GM18511 (cell line): ENCODE data around the gene AGRP.
"Not testable (repeated sequence)": the region's sequence is repeated elsewhere in the genome, so short reads cannot be mapped to it uniquely, and the experiment has no call there.

Experiments
- ATAC-seq: cut with Tn5 transposase; IDR thresholded peaks from one replicate; pipeline ENCODE4 v1.9.1; 2021; ENCODE audit warnings: mild to moderate bottlenecking, moderate library complexity; ENCODE audit not compliant: unreplicated experiment

AGRP gene

DNA sequence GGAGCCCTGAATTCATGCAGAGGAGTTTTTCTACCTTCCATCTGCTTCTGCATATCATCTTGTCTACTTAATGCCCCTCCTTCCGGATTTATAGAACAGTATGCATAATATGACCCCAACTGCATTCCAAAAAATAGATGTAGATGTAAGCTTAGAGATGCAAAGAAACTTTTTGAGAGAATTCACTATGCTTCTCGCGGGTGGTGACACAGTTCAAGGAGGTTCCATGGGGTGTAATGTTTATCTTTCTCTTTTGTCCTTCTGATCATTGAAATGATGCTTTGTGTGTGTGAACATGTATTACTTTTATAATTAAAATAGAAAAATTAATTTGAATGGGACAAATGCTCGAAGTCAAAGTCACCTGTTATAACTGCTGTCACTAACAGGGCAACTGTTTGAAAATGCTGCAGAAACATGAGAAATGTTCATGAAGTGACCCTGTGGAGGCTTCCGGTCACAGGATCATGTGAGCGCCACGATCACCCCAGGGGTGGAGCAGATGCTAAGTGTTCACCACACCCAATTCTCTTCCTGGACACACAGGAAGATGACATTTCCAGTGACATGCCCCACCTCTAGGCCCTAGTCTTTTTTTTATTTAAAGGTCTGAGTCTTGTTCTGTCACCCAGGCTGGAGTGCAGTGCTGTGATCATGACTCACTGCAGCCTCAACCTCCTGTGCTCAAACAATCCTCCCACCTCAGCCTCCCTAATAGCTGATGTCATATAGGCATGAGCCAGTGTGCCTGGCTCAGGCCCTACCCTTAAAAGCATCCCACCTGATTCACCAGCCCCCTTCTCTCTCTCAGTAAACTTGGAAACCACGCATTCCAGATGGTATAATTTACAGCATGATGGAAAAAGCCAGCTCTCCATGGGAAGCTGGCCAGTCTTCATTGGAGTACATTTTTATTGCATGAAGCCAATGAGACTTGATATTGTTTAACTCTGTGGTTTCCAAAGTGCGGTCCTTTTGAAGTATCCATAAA is 21.0 kb upstream of the AGRP start:
- ATAC-seq: no peak

DNA sequence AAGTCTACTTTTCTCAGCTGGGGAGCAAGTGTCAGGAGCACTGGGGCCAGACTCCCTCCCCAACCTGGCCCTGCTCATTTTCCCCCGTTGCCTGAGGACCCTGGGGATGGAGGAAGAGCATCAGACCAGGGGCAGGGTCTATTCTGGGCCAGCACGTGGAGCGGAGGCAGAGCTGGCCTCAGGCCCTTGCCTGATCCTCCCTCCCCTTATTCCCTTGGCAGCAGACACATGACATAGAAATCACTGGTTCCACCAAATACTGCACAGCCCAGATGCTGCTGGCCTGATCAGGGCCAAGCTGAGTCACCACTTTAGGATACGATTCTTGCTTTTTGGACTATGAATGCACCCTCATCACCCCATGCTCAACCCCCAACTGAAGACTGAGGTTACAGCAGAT is 15.8 kb upstream of the AGRP start:
- no peak for ATAC-seq

DNA sequence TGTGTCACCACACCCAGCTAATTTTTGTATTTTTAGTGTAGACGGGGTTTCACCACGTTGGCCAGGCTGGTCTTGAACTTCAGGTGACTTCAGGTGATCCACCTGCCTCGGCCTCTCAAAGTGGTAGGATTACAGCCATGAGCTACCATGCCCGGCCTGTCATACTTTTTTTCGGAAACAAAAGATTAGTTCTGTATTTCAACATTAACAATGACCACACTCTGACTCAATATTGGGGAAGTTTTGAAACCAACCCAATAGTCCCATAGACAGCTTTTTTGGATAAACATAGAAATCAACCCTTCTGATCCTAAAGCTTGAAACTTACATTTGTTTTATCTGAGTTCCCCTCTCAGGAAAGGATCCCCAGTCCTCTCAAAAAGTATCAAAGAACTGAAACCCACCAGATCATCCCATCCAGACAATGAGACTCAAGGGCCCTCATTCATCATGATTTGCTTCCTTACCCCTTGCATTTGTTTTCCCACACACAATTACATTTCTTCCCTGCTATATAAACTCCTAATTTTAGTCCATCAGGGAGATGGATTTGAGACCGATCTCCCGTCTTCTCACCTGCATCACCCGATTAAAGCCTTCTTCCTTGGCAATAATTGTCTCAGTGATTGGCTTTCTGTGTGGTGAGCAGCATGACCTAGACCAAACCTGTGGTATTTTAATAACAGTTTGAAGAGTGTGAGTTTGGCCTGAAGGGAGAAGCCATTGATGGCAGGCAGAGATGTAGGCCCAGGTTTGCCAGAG is 7.2 kb upstream of the AGRP start:
- no peak for ATAC-seq

DNA sequence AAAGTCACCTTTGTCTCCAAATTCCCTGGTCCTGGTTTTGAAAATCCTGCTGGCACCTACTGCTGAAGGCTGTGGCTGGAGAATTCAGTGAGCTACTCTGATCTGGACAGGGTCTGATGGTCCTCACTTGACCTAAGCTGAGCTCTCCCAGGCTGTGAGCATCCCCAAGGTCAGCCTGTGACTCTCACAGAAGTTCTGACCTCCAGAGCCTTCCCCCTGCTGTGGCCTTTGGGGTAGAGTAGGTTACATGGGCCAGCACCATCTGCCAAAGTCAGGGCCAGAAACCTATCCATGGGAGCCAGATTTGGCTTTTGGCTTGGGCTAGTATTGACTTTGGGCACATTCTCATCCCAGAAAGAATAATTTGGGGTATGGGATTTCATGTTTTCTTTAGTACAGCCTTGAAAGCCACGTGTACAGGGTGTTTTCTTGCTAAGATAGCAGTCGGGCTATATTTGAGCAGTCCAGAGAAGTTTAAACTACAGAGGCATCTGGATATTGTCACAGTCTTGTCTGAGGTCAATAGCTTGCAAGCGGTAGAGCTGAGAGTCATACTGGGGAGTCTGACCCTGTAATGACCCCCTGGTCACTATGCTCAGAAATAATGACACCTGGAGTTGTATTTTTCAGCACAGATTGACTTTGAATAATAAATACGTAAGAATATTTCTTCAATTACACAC is 6.2 kb upstream of the AGRP start:
- peak; percentile 23 for ATAC-seq

DNA sequence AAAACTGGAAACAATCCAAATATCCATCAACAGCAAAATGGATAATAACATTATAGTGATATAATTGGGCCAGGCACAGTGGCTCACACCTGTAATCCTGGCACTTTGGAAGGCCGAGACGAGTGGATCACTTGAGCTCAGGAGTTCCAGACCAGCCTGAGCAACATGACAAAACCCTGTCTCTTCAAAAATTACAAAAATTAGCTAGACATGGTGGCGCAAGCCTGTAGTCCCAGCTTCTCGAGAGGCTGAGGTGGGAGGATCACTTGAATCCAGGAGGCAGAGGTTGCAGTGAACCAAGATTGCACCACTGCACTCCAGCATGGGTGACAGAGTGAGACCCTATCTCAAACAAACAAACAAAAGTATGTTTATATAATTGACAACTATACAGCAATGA is 4.2 kb upstream of the AGRP start:
- ATAC-seq: not testable (repeated sequence)

DNA sequence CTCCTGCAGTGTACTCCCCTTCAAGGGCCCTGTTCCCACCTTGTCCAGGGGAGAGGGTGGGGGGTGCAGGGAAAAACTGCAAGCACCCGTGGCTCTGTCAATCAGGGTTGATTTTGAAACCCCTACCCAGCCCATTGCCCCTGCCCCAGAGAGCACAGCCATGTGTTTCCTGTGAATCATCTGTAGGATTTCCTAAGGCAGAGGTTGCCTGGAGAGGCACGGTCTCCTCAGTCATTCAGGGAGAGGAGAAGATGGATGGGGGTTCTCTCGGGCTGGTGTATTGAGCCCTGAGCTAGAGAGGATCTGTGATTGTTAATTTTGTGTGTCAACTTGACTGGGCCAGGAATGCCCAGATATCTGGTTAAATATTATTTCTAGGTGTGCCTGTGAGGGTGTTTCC is 3.5 kb upstream of the AGRP start:
- no peak for ATAC-seq

DNA sequence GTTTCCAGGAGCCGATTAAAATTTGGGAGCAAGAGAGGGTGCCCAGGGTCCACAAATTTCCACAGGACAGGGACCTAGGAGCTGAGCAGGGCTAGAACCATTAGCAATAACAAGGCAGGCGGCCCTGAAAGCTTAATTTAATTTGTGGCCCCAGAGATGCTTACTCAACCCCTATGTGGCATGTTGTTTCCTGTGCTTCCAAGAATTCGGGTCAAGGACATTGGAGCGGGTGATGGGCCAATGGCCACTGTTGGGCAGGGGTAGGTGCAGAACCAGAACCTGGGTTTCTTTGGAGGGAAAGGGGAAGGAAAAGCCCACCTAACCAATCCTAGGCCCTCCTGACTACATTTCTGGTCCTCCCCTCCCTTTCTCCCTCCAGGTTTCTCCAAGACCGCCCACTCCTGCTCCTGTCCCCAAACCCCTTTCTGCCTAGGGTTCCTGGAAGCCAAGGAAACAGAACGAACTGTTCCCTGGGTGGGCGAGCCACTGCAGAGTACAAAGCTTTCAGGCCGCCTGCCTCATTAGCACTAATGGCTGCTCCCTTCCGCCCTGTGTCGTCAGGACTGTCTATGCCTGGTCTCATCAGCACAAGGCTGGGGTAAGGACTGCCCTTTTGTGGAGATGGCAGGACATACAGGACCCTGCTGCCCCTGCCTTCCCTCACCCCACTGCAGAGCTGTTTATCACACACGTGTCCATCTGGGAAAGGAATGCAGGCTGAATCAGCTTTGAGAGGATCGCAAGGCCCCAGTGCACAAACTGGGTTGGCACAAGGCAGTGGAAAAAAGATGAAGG is 581 bp upstream of the AGRP start:
- no peak for ATAC-seq

DNA sequence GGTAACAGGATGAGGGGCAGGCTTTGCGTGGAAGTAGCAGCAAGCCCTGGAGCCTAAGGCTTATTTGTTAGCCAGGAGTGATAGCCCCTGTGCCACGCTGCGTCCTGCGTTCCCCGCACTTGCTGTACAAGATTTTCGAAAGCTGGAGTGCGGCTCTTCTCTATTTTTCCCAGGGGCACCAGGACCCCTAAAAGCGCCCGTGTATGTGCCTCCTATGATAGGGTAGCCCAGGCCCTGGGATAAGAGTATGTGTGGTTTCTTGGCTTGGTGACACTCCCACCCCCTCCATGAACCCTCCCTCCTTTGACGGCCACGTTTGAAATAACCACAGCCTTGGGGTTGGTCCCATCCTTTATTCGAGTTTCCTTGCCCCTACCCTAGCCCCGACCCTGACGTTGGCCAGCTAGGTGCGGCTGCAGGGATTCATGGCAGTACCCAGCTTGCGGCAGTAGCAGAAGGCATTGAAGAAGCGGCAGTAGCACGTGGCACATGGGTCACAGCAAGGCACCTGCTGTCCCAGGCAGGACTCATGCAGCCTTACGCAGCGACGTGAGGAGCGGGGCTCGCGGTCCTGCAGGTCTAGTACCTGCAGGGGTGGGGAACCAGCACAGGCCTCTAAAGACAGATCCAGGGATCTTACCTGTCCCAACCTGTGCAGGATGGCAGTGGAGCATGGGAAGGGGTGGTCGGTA is 968 bp downstream of the AGRP start:
- ATAC-seq: no peak

DNA sequence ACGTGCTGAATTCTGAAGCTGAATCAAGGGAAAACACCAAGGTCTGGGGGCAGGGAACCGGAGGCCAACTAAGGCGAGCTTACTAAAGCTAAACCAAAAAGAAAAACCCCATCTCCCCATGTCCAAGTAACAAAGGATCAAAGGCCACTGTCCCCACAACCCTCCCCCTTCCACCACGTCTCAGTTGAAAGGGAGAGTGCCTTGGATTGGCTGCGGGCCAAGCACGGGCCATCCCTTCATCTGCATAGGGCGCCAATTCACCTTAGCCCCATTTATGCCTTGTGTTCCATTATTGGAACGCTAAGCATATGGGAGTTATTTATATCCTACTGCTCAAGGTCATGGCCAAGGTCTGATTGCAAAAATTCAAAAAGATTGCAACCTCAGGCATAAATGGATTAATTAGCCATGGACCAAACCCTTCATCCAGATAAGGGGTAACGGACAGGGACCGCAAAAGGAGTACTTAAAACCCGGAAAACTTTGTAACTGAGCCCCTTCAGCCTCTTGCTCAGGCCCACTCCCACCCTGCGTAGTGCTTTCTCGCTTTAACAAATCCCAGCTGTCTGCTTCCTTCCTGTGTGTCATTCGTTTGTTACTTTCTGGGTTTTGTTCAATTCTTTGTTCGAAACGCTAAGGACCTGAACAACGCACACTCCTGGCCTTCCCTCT is 1.6 kb downstream of the AGRP start:
- peak; percentile 14 for ATAC-seq

DNA sequence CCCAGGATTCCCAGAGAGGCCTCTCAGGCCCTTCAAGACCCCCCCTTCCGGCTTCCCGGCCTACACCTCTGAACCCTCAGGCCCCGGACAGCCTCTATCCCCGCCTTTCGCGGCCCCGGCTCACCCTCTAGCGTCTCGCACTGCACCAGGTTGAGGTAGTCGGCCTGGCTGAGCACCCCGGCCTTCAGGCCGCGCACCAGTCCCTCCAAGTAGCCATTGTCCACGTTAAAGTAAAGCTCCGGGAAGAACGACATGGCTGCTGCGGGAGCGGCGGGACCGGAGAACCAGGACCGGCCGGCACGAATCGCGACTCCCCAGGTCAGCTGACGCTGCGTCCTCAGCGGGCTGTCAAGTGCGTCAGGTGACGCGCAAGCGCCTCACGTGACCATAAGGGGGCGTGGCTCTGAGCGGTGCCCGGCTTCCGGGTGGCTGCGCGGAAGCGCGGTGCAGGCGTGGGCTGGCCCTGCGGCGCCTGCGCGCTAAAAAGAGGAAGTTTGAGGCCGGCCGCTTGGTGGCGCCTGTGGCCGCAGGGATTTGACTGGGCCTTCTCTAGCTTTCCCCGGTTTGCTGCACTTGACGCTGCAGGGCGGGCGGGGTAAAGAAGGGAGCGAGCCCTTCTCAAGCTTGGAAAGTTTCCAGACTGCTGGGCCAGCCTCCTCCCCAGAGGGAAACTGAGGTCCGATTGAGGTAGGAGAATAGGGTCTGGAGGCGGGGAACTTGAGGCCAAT is 2.4 kb downstream of the AGRP start, which contains the start of gene ATP6V0D1:
TSS of gene ATP6V0D1 (minus strand) at position 325 of the 728 bp plus-strand sequence. CDS start at position 254, 71 bp downstream.
- peak; percentile 93 for ATAC-seq

DNA sequence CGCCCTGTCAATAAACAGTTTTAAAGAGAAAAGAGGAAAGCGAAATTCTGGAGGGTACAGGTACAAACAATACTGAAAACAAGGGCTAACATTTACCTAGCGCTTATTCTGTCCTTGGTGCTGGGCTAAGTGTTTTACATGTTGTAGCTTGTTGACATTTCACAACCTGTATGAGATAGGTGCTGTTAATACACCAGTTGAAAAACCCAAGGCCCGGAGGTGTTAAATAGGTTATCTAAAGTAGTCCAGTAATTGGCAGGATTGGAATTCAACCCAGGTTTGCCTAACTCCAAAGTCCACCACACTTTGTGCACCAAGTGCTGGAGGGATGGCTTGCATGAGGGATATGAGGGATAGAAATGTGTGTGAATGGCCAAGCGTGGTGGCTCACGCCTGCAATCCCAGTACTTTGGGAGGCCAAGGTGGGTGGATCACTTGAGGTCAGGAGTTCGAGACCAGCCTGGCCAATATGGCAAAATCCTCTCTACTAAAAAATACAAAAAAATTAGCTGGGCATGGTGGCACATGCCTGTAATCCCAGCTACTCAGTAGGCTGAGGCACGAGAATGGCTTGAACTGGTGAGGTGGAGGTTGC is 5.3 kb downstream of the AGRP start:
- no peak for ATAC-seq

DNA sequence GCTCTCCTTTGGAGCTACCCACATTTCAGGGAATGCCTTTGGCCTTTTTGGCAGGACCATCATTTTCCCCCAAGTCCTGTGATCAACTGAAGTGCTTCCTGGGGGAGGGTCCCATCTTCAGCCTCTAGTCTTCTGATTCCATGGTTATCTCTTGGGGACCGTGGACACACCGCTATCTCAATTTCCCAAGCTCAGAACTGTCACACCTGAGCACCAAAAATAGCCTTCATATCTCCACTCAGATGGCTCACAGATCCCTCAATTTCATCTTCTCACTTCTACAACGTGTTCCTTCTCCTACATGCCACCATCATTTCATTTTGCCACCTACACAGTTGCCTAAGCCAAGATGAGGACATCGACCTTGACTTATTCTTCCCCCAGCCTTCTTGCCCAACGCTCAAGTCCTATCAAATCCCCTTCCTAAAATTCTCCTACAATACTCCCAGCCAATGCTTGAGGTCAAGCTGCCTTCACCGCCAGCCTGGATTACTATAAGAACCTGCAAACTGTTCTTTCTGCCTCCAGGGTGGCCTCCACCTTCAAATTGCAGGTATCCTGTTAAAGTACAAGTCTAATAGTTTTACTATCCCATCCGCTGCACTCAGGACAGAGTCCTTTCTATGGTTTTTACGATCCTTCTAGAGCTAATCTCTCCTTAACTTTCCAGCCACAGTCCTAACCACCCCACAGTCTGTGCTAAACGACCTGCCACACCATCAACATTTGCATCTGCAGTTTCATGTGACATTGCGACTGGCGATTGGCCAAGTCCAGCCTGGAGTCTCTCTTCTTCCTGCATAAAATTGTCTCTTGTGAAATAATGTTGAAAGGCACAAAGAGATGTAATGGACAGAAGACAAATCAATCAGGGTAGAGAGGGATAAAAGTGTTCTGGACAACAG is 8.5 kb downstream of the AGRP start:
- ATAC-seq: no peak

DNA sequence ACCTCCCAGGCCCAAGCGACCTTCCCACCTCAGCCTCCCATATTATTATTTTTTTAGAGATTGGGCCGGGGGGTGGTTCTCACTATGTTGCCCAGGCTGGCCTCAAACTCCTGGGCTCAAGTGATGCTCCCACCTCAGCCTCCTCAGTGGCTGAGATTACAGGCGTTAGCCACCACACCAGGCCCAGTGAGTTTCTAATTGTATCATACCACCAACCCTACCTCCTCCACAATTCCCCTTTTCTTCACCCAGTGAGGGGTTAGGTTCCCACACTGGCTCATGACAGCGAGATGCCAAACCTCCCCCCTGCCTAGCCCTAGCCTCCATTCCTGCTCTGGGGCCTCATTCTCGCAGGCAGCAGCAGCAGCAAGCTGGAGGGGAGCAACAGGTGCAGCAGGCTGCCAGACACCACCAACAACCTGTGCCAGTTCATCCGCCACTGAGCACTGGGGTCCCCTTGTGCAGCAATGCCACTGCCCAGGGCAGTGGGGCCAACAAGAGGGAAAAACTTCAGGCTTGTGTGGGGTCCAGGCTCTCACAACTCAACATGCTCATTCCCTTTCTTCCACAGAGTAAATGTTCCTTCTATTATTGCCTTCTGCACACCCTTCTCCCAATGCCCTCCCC is 11.5 kb downstream of the AGRP start:
- no peak for ATAC-seq

DNA sequence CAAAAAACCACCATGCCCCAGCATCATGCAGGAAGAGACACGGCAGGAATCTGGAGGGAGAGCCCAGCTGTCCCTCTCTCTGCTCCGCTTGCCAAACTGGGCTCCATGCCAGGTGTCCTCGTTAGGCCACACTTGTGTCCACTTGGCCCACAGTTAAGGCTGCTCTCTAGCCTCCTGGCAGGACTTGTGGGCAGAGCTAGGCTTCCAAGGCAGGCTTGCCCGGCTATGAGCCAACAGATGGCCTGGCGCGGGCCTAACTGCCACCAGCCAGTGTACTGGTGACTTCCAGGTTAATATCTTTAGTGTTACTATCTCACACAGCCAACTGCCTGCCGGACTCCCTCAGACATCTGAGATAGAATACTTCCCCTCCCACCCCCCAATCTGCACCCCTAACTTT is 13.0 kb downstream of the AGRP start:
- ATAC-seq: no peak

DNA sequence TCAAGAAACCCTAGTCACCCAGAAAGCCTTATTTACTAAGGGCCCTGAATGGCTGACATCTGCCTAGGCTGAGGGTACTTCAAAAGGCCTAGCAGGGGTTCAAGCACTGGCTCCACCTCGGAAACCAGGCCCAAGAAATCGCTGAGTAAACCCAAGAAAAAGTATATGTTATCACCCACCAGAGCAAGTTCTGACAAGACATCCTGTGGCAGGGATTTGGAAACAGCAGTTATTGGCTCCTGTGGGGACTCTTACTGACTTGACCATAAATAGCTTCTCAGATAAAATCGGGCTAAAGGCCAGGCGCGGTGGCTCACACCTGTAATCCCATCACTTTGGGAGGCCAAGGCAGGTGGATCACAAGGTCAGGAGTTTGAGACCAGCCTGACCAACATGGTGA is 14.6 kb downstream of the AGRP start:
- no peak for ATAC-seq

DNA sequence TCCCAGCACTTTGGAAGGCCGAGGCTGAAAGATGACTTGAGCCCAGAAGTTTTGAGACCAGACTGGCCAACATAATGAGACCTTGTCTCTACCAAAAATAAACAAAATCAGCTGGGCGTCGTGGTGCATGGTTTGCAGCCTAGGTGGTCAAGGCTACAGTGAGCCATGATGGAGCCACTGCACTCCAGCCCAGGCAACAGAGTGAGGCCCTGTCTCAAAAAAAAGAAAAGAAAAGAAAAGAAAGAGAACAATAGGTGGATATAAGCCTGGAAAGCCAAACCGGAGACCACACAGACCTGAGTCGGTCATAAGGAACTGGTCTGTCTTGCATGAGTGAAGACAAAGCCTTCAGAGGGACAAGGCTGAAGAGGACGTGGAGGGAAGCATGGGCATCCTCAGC is 16.8 kb downstream of the AGRP start:
- ATAC-seq: no peak

DNA sequence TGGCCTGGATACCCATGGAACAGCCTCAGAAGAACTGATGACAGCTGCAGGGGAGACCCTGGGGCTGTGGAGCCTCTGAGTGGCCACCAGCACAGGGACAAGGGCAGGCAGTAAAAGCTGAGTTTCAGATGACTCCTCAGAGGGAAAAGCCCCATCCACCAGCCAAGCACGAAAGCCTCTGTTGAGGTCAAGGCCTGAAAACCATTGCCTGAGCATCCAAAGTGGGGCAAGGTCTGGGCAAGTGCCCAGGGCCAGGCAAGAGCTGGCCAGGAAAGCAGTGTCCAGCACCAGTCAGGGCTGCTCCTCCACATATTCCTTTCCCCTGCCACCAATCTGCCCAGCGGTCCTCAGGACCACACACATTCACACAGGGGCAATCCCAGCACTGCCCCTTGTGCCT is 18.8 kb downstream of the AGRP start:
- no peak for ATAC-seq
